ENCODE data around the gene CYP4V2. TPM values are rescaled to one million over a fixed set of nuclear protein-coding genes. Genes with fewer than 3 reads are reported as not detected.

Gene CYP4V2
- total RNA-seq, 1 donor from 2014 or later, result 9.1 TPM

DNA sequence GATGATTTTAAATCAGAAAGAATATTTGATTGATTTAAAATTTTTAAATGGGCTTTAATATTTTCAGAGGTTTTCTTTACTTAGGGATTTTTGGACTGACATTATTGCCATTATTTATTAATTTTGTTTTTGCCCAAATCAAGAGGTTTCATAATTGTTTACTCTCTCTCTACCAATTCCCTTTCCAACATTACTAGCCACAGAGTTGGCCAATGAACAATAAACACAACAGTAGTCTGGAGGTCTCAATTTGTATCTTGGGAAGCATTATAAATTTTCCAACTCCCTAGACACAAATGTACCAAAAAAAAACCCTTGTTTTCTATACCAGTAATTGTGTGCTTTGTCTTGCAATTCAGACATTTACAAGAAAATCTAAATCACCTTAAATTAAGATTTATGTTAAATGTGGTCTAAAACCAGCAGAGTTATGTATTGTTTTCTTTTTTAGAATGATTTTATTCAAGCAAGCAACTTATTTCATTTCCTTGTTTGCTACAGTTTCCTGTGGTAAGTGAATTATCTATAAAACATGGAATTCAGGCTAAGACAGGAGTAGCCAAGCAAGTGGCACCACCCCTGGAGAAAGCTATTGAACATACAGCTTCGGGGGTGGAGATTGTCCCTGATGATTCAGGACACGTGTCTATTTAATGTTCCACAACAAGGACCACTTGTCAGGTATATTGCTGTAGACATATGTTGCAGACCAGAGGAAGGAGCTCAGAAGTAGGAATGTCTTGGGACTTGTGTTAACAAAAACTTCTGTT is 36.6 kb downstream of the CYP4V2 start:
- no peaks in the 10 kb centered on the region for H3K4me1 Mint-ChIP-seq (ENCODE audit: low read depth, unreplicated experiment)
- no peaks in the 10 kb centered on the region for H4K20me1 ChIP-seq (ENCODE audit: insufficient read depth, low read length)

DNA sequence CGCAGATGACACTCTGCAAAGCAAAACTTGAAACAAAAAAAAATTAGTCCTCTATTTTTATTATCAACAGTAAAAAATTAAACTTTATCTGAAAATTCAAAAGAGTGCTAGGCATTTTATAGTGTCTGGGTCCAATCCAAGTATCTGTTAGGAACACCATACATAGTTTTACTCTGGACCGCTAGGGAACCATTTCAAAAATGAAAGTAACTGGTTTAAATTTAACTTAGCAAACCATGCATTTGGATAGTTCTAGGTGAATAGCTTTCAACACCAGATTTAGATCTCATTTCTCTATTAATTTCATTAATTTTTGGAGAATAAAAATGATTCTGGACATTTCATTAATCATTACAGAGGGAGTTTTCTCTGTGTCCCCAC is 37.1 kb downstream of the CYP4V2 start:
- FAIRE-seq (no peak), DNase-seq (ENCODE audit: low read depth) (no peak)
- H4K20me1 ChIP-seq (ENCODE audit: insufficient read depth, low read length), result no peaks in the 10 kb centered on the region
- no peaks in the 10 kb centered on the region for H3K36me3 ChIP-seq (ENCODE audit: insufficient read depth, low read length)
- H3K4me3 ChIP-seq (ENCODE audit: insufficient read depth, low read depth, low read length), result no peak overlapping the region
- Mint-ChIP-seq H3K9me3 (ENCODE audit: unreplicated experiment) (peaks cover 15% of the 10 kb centered on the region), H3K4me1 (ENCODE audit: low read depth, unreplicated experiment) (no peaks in the 10 kb centered on the region), H3K27ac (ENCODE audit: unreplicated experiment) (no peak overlapping the region), H3K4me3 (ENCODE audit: unreplicated experiment) (no peak overlapping the region), H3K27me3 (ENCODE audit: low read depth, unreplicated experiment) (no peaks in the 10 kb centered on the region), H3K36me3 (ENCODE audit: low read depth, unreplicated experiment) (peaks cover 2% of the 10 kb centered on the region)
- H3K27ac ChIP-seq (ENCODE audit: low read depth, low read length), result no peak overlapping the region
- no peaks in the 10 kb centered on the region for H3K27me3 ChIP-seq (ENCODE audit: insufficient read depth, low read length)
- no peak overlapping the region for H3K9ac ChIP-seq (ENCODE audit: low read length)
- H3K4me2 ChIP-seq (ENCODE audit: low read length), result no peak overlapping the region
- TF ChIP-seq, protein P1, sequence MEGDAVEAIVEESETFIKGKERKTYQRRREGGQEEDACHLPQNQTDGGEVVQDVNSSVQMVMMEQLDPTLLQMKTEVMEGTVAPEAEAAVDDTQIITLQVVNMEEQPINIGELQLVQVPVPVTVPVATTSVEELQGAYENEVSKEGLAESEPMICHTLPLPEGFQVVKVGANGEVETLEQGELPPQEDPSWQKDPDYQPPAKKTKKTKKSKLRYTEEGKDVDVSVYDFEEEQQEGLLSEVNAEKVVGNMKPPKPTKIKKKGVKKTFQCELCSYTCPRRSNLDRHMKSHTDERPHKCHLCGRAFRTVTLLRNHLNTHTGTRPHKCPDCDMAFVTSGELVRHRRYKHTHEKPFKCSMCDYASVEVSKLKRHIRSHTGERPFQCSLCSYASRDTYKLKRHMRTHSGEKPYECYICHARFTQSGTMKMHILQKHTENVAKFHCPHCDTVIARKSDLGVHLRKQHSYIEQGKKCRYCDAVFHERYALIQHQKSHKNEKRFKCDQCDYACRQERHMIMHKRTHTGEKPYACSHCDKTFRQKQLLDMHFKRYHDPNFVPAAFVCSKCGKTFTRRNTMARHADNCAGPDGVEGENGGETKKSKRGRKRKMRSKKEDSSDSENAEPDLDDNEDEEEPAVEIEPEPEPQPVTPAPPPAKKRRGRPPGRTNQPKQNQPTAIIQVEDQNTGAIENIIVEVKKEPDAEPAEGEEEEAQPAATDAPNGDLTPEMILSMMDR (IDR thresholded peaks at IDR 0.05; ENCODE audit: insufficient read depth, low read depth, low read length), result no peak
- TF ChIP-seq EZH2 (IDR thresholded peaks at IDR 0.05; ENCODE audit: insufficient read depth, low read length), result no peak
- no peaks in the 10 kb centered on the region for H3K9me3 ChIP-seq (ENCODE audit: insufficient read depth, low read depth, low read length)
- H3K4me1 ChIP-seq (ENCODE audit: insufficient read depth, low read length), result no peaks in the 10 kb centered on the region
- no peaks in the 10 kb centered on the region for H3K79me2 ChIP-seq (ENCODE audit: insufficient read depth, low read length)
- no peak overlapping the region for H2AFZ ChIP-seq (ENCODE audit: low read depth, low read length)

More for the DNA sequence above, 36.6 kb downstream of the CYP4V2 start:
- FAIRE-seq (no peak), DNase-seq (ENCODE audit: low read depth) (no peak)
- no peak overlapping the region for H3K4me3 Mint-ChIP-seq (ENCODE audit: unreplicated experiment)
- H3K36me3 Mint-ChIP-seq (ENCODE audit: low read depth, unreplicated experiment), result peaks cover 2% of the 10 kb centered on the region
- no peak overlapping the region for H3K27ac ChIP-seq (ENCODE audit: low read depth, low read length)
- no peak overlapping the region for H3K4me2 ChIP-seq (ENCODE audit: low read length)
- TF ChIP-seq, protein P1 (IDR thresholded peaks at IDR 0.05; ENCODE audit: insufficient read depth, low read depth, low read length), result no peak
- TF ChIP-seq EZH2 (IDR thresholded peaks at IDR 0.05; ENCODE audit: insufficient read depth, low read length), result no peak
- H2AFZ ChIP-seq (ENCODE audit: low read depth, low read length), result no peak overlapping the region
- H3K4me3 ChIP-seq (ENCODE audit: insufficient read depth, low read depth, low read length), result no peak overlapping the region
- peaks cover 21% of the 10 kb centered on the region for H3K9me3 Mint-ChIP-seq (ENCODE audit: unreplicated experiment)
- H3K27me3 Mint-ChIP-seq (ENCODE audit: low read depth, unreplicated experiment), result no peaks in the 10 kb centered on the region
- no peaks in the 10 kb centered on the region for H3K4me1 ChIP-seq (ENCODE audit: insufficient read depth, low read length)
- H3K27ac Mint-ChIP-seq (ENCODE audit: unreplicated experiment), result no peak overlapping the region
- no peaks in the 10 kb centered on the region for H3K9me3 ChIP-seq (ENCODE audit: insufficient read depth, low read depth, low read length)
- H3K27me3 ChIP-seq (ENCODE audit: insufficient read depth, low read length), result no peaks in the 10 kb centered on the region
- H3K79me2 ChIP-seq (ENCODE audit: insufficient read depth, low read length), result no peaks in the 10 kb centered on the region
- H3K9ac ChIP-seq (ENCODE audit: low read length), result no peak overlapping the region
- H3K36me3 ChIP-seq (ENCODE audit: insufficient read depth, low read length), result no peaks in the 10 kb centered on the region

DNA sequence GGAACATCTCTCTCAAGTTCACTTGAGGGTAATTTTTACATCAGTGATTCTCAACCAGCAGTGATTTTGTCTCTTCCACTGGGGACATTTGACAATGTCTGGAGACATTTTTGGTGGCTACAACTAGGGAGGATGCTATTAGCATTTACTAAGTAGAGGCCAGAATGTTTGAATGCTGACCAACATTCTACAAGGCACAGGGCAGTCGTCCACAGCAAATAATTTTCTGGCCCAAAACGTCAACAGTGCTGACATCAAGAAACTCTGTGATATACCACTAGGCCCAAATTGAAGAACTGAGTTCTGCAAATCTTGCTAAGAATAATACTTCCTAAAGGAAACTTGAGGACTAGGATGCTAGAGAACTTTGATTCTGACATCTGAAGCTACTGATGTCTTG is 43.0 kb downstream of the CYP4V2 start:
- H3K9me3 Mint-ChIP-seq (ENCODE audit: unreplicated experiment), result peaks cover 5% of the 10 kb centered on the region
- no peaks in the 10 kb centered on the region for H3K36me3 ChIP-seq (ENCODE audit: insufficient read depth, low read length)
- DNase-seq (ENCODE audit: low read depth), result no peak
- no peaks in the 10 kb centered on the region for H3K27me3 ChIP-seq (ENCODE audit: insufficient read depth, low read length)
- H3K9me3 ChIP-seq (ENCODE audit: insufficient read depth, low read depth, low read length), result no peaks in the 10 kb centered on the region
- no peak overlapping the region for H3K4me3 Mint-ChIP-seq (ENCODE audit: unreplicated experiment)
- H2AFZ ChIP-seq (ENCODE audit: low read depth, low read length), result no peak overlapping the region
- no peak overlapping the region for H3K27ac Mint-ChIP-seq (ENCODE audit: unreplicated experiment)
- no peaks in the 10 kb centered on the region for H3K27me3 Mint-ChIP-seq (ENCODE audit: low read depth, unreplicated experiment)
- no peaks in the 10 kb centered on the region for H3K36me3 Mint-ChIP-seq (ENCODE audit: low read depth, unreplicated experiment)
- H3K27ac ChIP-seq (ENCODE audit: low read depth, low read length), result no peak overlapping the region
- H3K4me1 ChIP-seq (ENCODE audit: insufficient read depth, low read length), result no peaks in the 10 kb centered on the region
- H3K4me3 ChIP-seq (ENCODE audit: insufficient read depth, low read depth, low read length), result no peak overlapping the region
- H3K9ac ChIP-seq (ENCODE audit: low read length), result no peak overlapping the region
- FAIRE-seq, result no peak
- H3K4me2 ChIP-seq (ENCODE audit: low read length), result no peak overlapping the region
- no peaks in the 10 kb centered on the region for H4K20me1 ChIP-seq (ENCODE audit: insufficient read depth, low read length)
- no peaks in the 10 kb centered on the region for H3K79me2 ChIP-seq (ENCODE audit: insufficient read depth, low read length)
- TF ChIP-seq, protein P1 (IDR thresholded peaks at IDR 0.05; ENCODE audit: insufficient read depth, low read depth, low read length), result no peak
- TF ChIP-seq EZH2 (IDR thresholded peaks at IDR 0.05; ENCODE audit: insufficient read depth, low read length), result no peak
- H3K4me1 Mint-ChIP-seq (ENCODE audit: low read depth, unreplicated experiment), result no peaks in the 10 kb centered on the region
